ENCODE data around the gene MUC5AC.
"Not testable (repeated sequence)": the region's sequence is repeated elsewhere in the genome, so short reads cannot be mapped to it uniquely, and the experiment has no call there.

MUC5AC gene

GRCh38 chr11:1239596-1240205, 81.9 kb downstream of the MUC5AC start:
- DNase-seq (ENCODE audit: low read depth, low spot score), result no peak
- H3K4me3 ChIP-seq (ENCODE audit: low read length), result no peak overlapping the region

DNA sequence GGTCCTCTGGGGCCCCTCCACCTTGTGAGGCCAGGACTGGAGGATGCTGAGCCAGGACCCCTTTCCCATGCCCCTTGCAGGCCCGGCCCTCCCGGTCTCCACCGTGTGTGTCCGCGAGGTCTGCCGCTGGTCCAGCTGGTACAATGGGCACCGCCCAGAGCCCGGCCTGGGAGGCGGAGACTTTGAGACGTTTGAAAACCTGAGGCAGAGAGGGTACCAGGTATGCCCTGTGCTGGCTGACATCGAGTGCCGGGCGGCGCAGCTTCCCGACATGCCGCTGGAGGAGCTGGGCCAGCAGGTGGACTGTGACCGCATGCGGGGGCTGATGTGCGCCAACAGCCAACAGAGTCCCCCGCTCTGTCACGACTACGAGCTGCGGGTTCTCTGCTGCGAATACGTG, 83.0 kb downstream of the MUC5AC start:
- no peak for DNase-seq (ENCODE audit: low read depth, low spot score)

GRCh38 chr11:1241706-1242105, 84.0 kb downstream of the MUC5AC start:
- no peak overlapping the region for H3K4me3 ChIP-seq (ENCODE audit: low read length)
- no peak for DNase-seq (ENCODE audit: low read depth, low spot score)

More for the DNA sequence above, 83.0 kb downstream of the MUC5AC start:
- no peak overlapping the region for H3K4me3 ChIP-seq (ENCODE audit: low read length)

DNA sequence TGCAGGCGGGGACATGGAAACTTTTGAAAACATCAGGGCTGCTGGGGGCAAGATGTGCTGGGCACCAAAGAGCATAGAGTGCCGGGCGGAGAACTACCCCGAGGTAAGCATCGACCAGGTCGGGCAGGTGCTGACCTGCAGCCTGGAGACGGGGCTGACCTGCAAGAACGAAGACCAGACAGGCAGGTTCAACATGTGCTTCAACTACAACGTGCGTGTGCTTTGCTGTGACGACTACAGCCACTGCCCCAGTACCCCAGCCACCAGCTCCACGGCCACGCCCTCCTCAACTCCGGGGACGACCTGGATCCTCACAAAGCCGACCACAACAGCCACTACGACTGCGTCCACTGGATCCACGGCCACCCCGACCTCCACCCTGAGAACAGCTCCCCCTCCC, 84.5 kb downstream of the MUC5AC start:
- no peak for DNase-seq (ENCODE audit: low read depth, low spot score)
- no peak overlapping the region for H3K4me3 ChIP-seq (ENCODE audit: low read length)

GRCh38 chr11:1242751-1243150, 85.0 kb downstream of the MUC5AC start:
- H3K4me3 ChIP-seq (ENCODE audit: low read length); DNase-seq (ENCODE audit: low read depth, low spot score): not testable (repeated sequence)

DNA sequence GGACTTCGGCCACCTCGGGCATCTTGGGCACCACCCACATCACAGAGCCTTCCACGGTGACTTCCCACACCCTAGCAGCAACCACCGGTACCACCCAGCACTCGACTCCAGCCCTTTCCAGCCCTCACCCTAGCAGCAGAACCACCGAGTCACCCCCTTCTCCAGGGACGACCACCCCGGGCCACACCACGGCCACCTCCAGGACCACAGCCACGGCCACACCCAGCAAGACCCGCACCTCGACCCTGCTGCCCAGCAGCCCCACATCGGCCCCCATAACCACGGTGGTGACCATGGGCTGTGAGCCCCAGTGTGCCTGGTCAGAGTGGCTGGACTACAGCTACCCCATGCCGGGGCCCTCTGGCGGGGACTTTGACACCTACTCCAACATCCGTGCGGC, 85.8 kb downstream of the MUC5AC start:
- DNase-seq (ENCODE audit: low read depth, low spot score); H3K4me3 ChIP-seq (ENCODE audit: low read length): not testable (repeated sequence)

- DNase-seq (ENCODE audit: low read depth, low spot score), result not testable (repeated sequence)
Observed at GRCh38 chr11:1244557-1244956, 86.8 kb downstream of the MUC5AC start.

GRCh38 chr11:1245717-1246116, 88.0 kb downstream of the MUC5AC start:
- not testable (repeated sequence) for DNase-seq (ENCODE audit: low read depth, low spot score); H3K4me3 ChIP-seq (ENCODE audit: low read length)

More at GRCh38 chr11:1244557-1244956, 86.8 kb downstream of the MUC5AC start:
- not testable (repeated sequence) for H3K4me3 ChIP-seq (ENCODE audit: low read length)

GRCh38 chr11:1246301-1246700, 88.5 kb downstream of the MUC5AC start:
- H3K4me3 ChIP-seq (ENCODE audit: low read length); DNase-seq (ENCODE audit: low read depth, low spot score): not testable (repeated sequence)

GRCh38 chr11:1247026-1247425, 89.3 kb downstream of the MUC5AC start:
- not testable (repeated sequence) for H3K4me3 ChIP-seq (ENCODE audit: low read length); DNase-seq (ENCODE audit: low read depth, low spot score)

DNA sequence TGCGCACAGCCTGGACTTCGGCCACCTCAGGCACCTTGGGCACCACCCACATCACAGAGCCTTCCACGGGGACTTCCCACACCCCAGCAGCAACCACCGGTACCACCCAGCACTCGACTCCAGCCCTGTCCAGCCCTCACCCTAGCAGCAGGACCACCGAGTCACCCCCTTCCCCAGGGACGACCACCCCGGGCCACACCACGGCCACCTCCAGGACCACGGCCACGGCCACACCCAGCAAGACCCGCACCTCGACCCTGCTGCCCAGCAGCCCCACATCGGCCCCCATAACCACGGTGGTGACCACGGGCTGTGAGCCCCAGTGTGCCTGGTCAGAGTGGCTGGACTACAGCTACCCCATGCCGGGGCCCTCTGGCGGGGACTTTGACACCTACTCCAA, 91.2 kb downstream of the MUC5AC start:
- not testable (repeated sequence) for DNase-seq (ENCODE audit: low read depth, low spot score); H3K4me3 ChIP-seq (ENCODE audit: low read length)

DNA sequence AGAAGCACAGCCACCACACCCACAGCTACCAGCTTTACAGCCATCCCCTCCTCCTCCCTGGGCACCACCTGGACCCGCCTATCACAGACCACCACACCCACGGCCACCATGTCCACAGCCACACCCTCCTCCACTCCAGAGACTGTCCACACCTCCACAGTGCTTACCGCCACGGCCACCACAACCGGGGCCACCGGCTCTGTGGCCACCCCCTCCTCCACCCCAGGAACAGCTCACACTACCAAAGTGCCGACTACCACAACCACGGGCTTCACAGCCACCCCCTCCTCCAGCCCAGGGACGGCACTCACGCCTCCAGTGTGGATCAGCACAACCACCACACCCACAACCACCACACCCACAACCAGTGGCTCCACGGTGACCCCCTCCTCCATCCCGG, 92.7 kb downstream of the MUC5AC start:
- H3K4me3 ChIP-seq (ENCODE audit: low read length), result not testable (repeated sequence)

More for the DNA sequence above, 92.7 kb downstream of the MUC5AC start:
- DNase-seq (ENCODE audit: low read depth, low spot score), result not testable (repeated sequence)
